ENCODE measurements around the gene KLK2. TPM values are rescaled to one million over a fixed set of nuclear protein-coding genes. Genes with fewer than 3 reads are reported as not detected.

Gene KLK2
- total RNA-seq, 1 experiment from 2014 or later, result not detected

DNA sequence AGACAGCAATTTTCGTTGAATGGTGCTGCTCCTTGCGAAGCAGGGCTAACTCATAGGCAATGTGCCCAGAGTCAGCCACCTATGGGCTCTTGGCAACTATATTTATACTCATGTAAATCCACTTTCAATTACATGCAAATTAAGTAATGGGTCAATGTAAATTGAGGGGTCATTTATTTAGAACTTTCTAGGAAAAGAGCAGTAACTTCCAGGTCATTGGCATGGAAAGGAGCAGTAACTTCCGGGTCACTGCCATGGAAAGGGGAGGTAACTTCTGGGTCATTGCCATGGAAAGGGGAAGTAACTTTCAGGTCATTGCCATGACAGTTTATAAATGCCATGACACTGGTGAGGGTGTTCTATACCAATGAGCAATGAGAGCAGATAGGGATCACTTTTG, 26.3 kb downstream of the KLK2 start (continued):
- TF ChIP-seq CTCF (IDR thresholded peaks at IDR 0.05 in 2 of 3, conservative IDR thresholded peaks at IDR 0.05 in 1 of 3; ENCODE audit: borderline replicate concordance in 1 of 3, insufficient read depth in 1 of 3, low read depth in 2 of 3, low read length in 2 of 3) (no peak), CBX3 (IDR thresholded peaks at IDR 0.05; ENCODE audit: low read depth) (no peak), EGR1 (IDR thresholded peaks at IDR 0.05; ENCODE audit: low read depth) (no peak), ZNF274 (IDR thresholded peaks at IDR 0.05; ENCODE audit: low read depth, low read length) (no peak)

- no peak overlapping the region for H3K4me3 ChIP-seq (replicated peaks in 1 of 2; ENCODE audit: low read depth in 1 of 2, low read length in 2 of 2)
- ChIA-PET RAD21 (ENCODE audit: low non-redundant PET in 1 of 2, low total read pairs in 2 of 2, uncharacterized antibody in 2 of 2, unreplicated experiment in 2 of 2) (no interaction called here), CTCF (no interaction called here), POLR2A (no interaction called here)
- no peaks in the 10 kb centered on the region for H3K79me2 ChIP-seq (ENCODE audit: insufficient read depth, low read length)
- no peaks in the 10 kb centered on the region for H3K27me3 ChIP-seq (ENCODE audit: insufficient read depth, low read length)
- no peaks in the 10 kb centered on the region for H3K36me3 ChIP-seq (ENCODE audit: control insufficient read depth in 1 of 2, insufficient read depth in 2 of 2, low read length in 2 of 2)
- DNase-seq (ENCODE audit: low read depth, low spot score), result no peak
- no peaks in the 10 kb centered on the region for H3K9me3 ChIP-seq (ENCODE audit: control insufficient read depth in 1 of 2, insufficient read depth in 1 of 2, low read depth in 1 of 2, low read length in 2 of 2)
- H3K9me2 ChIP-seq (ENCODE audit: insufficient read depth), result no peaks in the 10 kb centered on the region
- H3K4me1 ChIP-seq (ENCODE audit: control insufficient read depth in 1 of 2, insufficient read depth in 2 of 2, low read length in 2 of 2), result peaks cover 0 to 5% of the 10 kb centered on the region in 2 experiments; a peak in 2 of 4 replicates
- no peaks in the 10 kb centered on the region for H4K20me1 ChIP-seq (ENCODE audit: insufficient read depth)
- H3K4me2 ChIP-seq (ENCODE audit: low read length), result no peak overlapping the region
- no peak overlapping the region for H2AFZ ChIP-seq (ENCODE audit: low read depth, low read length, poor library complexity, severe bottlenecking)
- intact Hi-C loops (cut with micrococcal nuclease), result no loop called here
- H3K27ac ChIP-seq (ENCODE audit: low read depth, low read length), result no peak overlapping the region
- no peak overlapping the region for H3K9ac ChIP-seq (ENCODE audit: low read length)
- ATAC-seq, result no peak
- no TSS peak for BruUV-seq (replicated peaks)
- no peak for TF ChIP-seq ELF1 (IDR thresholded peaks at IDR 0.05; ENCODE audit: borderline replicate concordance, low read depth)
- TF ChIP-seq, protein P1, sequence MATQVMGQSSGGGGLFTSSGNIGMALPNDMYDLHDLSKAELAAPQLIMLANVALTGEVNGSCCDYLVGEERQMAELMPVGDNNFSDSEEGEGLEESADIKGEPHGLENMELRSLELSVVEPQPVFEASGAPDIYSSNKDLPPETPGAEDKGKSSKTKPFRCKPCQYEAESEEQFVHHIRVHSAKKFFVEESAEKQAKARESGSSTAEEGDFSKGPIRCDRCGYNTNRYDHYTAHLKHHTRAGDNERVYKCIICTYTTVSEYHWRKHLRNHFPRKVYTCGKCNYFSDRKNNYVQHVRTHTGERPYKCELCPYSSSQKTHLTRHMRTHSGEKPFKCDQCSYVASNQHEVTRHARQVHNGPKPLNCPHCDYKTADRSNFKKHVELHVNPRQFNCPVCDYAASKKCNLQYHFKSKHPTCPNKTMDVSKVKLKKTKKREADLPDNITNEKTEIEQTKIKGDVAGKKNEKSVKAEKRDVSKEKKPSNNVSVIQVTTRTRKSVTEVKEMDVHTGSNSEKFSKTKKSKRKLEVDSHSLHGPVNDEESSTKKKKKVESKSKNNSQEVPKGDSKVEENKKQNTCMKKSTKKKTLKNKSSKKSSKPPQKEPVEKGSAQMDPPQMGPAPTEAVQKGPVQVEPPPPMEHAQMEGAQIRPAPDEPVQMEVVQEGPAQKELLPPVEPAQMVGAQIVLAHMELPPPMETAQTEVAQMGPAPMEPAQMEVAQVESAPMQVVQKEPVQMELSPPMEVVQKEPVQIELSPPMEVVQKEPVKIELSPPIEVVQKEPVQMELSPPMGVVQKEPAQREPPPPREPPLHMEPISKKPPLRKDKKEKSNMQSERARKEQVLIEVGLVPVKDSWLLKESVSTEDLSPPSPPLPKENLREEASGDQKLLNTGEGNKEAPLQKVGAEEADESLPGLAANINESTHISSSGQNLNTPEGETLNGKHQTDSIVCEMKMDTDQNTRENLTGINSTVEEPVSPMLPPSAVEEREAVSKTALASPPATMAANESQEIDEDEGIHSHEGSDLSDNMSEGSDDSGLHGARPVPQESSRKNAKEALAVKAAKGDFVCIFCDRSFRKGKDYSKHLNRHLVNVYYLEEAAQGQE (IDR thresholded peaks at IDR 0.05; ENCODE audit: low read depth), result no peak
- no peak for TF ChIP-seq JUND (IDR thresholded peaks at IDR 0.05)
- no peak for TF ChIP-seq SRF (IDR thresholded peaks at IDR 0.05; ENCODE audit: low read depth)
- no peak for TF ChIP-seq RAD21 (IDR thresholded peaks at IDR 0.05; ENCODE audit: low read depth)
- TF ChIP-seq CBX3 (IDR thresholded peaks at IDR 0.05; ENCODE audit: low read depth), result no peak
- TF ChIP-seq FOSL1 (IDR thresholded peaks at IDR 0.05; ENCODE audit: low read depth), result no peak
- TF ChIP-seq SIN3A (IDR thresholded peaks at IDR 0.05; ENCODE audit: low read depth), result no peak
- TF ChIP-seq ZBTB33 (IDR thresholded peaks at IDR 0.05; ENCODE audit: extremely low read depth, insufficient replicate concordance, low read length), result no peak
- TF ChIP-seq EZH2 (IDR thresholded peaks at IDR 0.05), result no peak
- TF ChIP-seq, protein P2, sequence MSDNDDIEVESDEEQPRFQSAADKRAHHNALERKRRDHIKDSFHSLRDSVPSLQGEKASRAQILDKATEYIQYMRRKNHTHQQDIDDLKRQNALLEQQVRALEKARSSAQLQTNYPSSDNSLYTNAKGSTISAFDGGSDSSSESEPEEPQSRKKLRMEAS (IDR thresholded peaks at IDR 0.05), result no peak
- no peak for TF ChIP-seq EZH2phosphoT487 (IDR thresholded peaks at IDR 0.05; ENCODE audit: borderline replicate concordance)
- TF ChIP-seq EGR1 (IDR thresholded peaks at IDR 0.05; ENCODE audit: low read depth), result no peak
- no peak for TF ChIP-seq CTCF (IDR thresholded peaks at IDR 0.05 in 2 of 3, conservative IDR thresholded peaks at IDR 0.05 in 1 of 3; ENCODE audit: borderline replicate concordance in 1 of 3, insufficient read depth in 1 of 3, low read depth in 2 of 3, low read length in 2 of 3)
Measured at GRCh38 chr19:50902640-50903039, 29.4 kb downstream of the KLK2 start.

Measured in HCT116 (cell line).